NCI-H345 (cell line): ENCODE results near the gene RASGRF1.
"Not testable (repeated sequence)": the region's sequence is repeated elsewhere in the genome, so short reads cannot be mapped to it uniquely, and the experiment has no call there.

ENCODE experiments used
- DNase-seq: peaks from one replicate; lab custom pipeline; 2025; lab: John Stamatoyannopoulos, UW

The RASGRF1 gene

GRCh38 chr15:79041601-79042168 is 48.9 kb downstream of the RASGRF1 start:
- DNase-seq, result peak; percentile 68

- no peak for DNase-seq
Observed at GRCh38 chr15:79037848-79038247, 52.7 kb downstream of the RASGRF1 start.

GRCh38 chr15:79036323-79036722 is 54.3 kb downstream of the RASGRF1 start:
- DNase-seq, result no peak

- no peak for DNase-seq
Observed at GRCh38 chr15:79035814-79036213, 54.8 kb downstream of the RASGRF1 start.

- no peak for DNase-seq
Observed at GRCh38 chr15:79035111-79035601, 55.4 kb downstream of the RASGRF1 start.

GRCh38 chr15:79034284-79034683 is 56.3 kb downstream of the RASGRF1 start:
- no peak for DNase-seq

GRCh38 chr15:79032656-79033055 is 57.9 kb downstream of the RASGRF1 start:
- DNase-seq, result no peak

GRCh38 chr15:79031821-79032220 is 58.8 kb downstream of the RASGRF1 start:
- no peak for DNase-seq

GRCh38 chr15:79031201-79031600 is 59.4 kb downstream of the RASGRF1 start:
- DNase-seq, result no peak

- no peak for DNase-seq
Observed at GRCh38 chr15:79030470-79030869, 60.1 kb downstream of the RASGRF1 start.

GRCh38 chr15:79028411-79028964 is 62.1 kb downstream of the RASGRF1 start:
- DNase-seq, result peak; percentile 30

- no peak for DNase-seq
Observed at GRCh38 chr15:79027532-79028410, 62.8 kb downstream of the RASGRF1 start.

- no peak for DNase-seq
Observed at GRCh38 chr15:79025802-79026201, 64.8 kb downstream of the RASGRF1 start.

GRCh38 chr15:79025201-79025600 is 65.4 kb downstream of the RASGRF1 start:
- DNase-seq, result no peak

- DNase-seq, result not testable (repeated sequence)
Observed at GRCh38 chr15:79024493-79024892, 66.1 kb downstream of the RASGRF1 start.

GRCh38 chr15:79023918-79024317 is 66.7 kb downstream of the RASGRF1 start:
- DNase-seq, result no peak

GRCh38 chr15:79023546-79023890 is 67.1 kb downstream of the RASGRF1 start:
- DNase-seq, result no peak

- no peak for DNase-seq
Observed at GRCh38 chr15:79018960-79019359, 71.6 kb downstream of the RASGRF1 start.

- DNase-seq, result no peak
Observed at GRCh38 chr15:79017953-79018352, 72.6 kb downstream of the RASGRF1 start.

- DNase-seq, result no peak
Observed at GRCh38 chr15:79016527-79017170, 73.9 kb downstream of the RASGRF1 start.

GRCh38 chr15:79015416-79015815 is 75.2 kb downstream of the RASGRF1 start:
- no peak for DNase-seq

GRCh38 chr15:79010278-79010677 is 80.3 kb downstream of the RASGRF1 start:
- DNase-seq, result no peak

GRCh38 chr15:79009379-79009778 is 81.2 kb downstream of the RASGRF1 start:
- DNase-seq, result no peak
